Measurements from ENCODE around the gene CLMN. TPM values are rescaled to one million over a fixed set of nuclear protein-coding genes. Genes with fewer than 3 reads are reported as not detected.

The CLMN gene
- total and polyA plus RNA-seq, 2 donors (not counting 3 experiments of a cell fraction or from before 2014, with no cell fraction given) = 0.72 to 9.6 TPM

DNA sequence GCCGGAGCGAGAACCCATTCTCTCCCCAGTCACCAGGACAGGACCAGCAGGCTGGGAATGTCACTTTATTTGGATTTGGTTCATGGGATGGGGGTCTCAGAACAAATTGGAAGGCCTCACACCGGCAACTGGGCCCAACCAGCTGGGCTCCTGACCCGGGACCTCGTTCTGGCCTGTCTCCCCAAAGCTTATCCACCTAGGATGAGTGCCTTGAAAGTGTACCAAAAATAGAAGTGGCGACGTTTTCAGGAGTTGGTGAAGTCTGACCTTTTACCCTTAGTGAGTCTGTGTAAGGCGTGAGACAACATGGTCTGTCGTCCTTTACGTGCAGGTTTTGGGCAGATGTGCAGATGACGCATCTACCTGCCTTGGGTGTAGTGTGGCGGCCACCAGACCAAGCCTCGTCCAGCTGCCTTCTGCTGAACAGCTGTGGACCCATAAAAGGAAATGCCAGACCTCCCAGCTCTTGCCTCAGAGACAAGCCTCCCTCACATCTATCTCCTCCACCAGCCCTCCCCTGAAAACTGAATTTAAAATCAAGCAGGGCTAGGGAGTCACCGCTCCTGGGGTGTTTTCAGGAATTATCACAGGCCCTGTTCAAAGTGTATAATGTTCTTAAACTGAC lies 36.6 kb upstream of the CLMN start:
- Histone ChIP-seq H3K4me2 (ENCODE audit: insufficient read depth, low read length) (no peak overlapping the region), H2AFZ (ENCODE audit: low read depth, low read length) (no peak overlapping the region), H3K27ac (ENCODE audit: insufficient read depth, low read depth, low read length) (no peak overlapping the region), H3K9ac (replicated peaks; ENCODE audit: extremely low read depth, insufficient read depth, low read length) (no peak overlapping the region), H4K20me1 (replicated peaks; ENCODE audit: control insufficient read depth, extremely low read depth, insufficient read depth, low read length) (no peaks in the 10 kb centered on the region), H3K9me3 (replicated peaks; ENCODE audit: control insufficient read depth, insufficient read depth, low read length) (no peaks in the 10 kb centered on the region), H3K9me1 (replicated peaks; ENCODE audit: control insufficient read depth, extremely low read depth, insufficient read depth, low read length) (no peaks in the 10 kb centered on the region), H3K4me1 (ENCODE audit: control insufficient read depth, extremely low read depth, insufficient read depth, low read length) (no peaks in the 10 kb centered on the region), H3K4me3 (replicated peaks in 1 of 3; ENCODE audit: insufficient read depth in 1 of 3, low read depth in 1 of 3, low read length in 3 of 3) (no peak overlapping the region), H3K79me2 (ENCODE audit: control insufficient read depth, insufficient read depth, low read length) (no peaks in the 10 kb centered on the region), H3K36me3 (ENCODE audit: control insufficient read depth in 2 of 2, extremely low read depth in 1 of 2, insufficient read depth in 2 of 2, low read length in 2 of 2) (no peaks in the 10 kb centered on the region), H3K27me3 (ENCODE audit: control insufficient read depth in 2 of 2, insufficient read depth in 2 of 2, low read length in 2 of 2) (peaks cover 0 to 2% of the 10 kb centered on the region in 2 experiments)
- ChIA-PET POLR2A (no interaction called here), CTCF (no interaction called here)
- DNase-seq (ENCODE audit: low read depth, low spot score) = no peak
- intact Hi-C loops (cut with micrococcal nuclease) = no loop called here
- FAIRE-seq = no peak
- BruUV-seq (replicated peaks) = no TSS peak
- TF ChIP-seq, protein P1, sequence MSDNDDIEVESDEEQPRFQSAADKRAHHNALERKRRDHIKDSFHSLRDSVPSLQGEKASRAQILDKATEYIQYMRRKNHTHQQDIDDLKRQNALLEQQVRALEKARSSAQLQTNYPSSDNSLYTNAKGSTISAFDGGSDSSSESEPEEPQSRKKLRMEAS (IDR thresholded peaks at IDR 0.05; ENCODE audit: insufficient read depth, insufficient read length) = no peak
- TF ChIP-seq GATA2 (IDR thresholded peaks at IDR 0.05; ENCODE audit: insufficient read depth, insufficient read length, low read depth, low read length) (no peak), POLR2A (IDR thresholded peaks at IDR 0.05; ENCODE audit: low read depth, low read length) (no peak), JUN (IDR thresholded peaks at IDR 0.05; ENCODE audit: borderline replicate concordance, insufficient read depth, insufficient read length, low read depth) (no peak), EZH2 (IDR thresholded peaks at IDR 0.05; ENCODE audit: borderline replicate concordance, low read depth, low read length, severe bottlenecking) (no peak), MYC (IDR thresholded peaks at IDR 0.05; ENCODE audit: low read depth, low read length) (no peak), FOS (IDR thresholded peaks at IDR 0.05; ENCODE audit: borderline replicate concordance, insufficient read depth, low read length) (no peak), POLR2AphosphoS5 (IDR thresholded peaks at IDR 0.05; ENCODE audit: insufficient read depth, low read depth, low read length) (no peak)
- TF ChIP-seq, protein P2, sequence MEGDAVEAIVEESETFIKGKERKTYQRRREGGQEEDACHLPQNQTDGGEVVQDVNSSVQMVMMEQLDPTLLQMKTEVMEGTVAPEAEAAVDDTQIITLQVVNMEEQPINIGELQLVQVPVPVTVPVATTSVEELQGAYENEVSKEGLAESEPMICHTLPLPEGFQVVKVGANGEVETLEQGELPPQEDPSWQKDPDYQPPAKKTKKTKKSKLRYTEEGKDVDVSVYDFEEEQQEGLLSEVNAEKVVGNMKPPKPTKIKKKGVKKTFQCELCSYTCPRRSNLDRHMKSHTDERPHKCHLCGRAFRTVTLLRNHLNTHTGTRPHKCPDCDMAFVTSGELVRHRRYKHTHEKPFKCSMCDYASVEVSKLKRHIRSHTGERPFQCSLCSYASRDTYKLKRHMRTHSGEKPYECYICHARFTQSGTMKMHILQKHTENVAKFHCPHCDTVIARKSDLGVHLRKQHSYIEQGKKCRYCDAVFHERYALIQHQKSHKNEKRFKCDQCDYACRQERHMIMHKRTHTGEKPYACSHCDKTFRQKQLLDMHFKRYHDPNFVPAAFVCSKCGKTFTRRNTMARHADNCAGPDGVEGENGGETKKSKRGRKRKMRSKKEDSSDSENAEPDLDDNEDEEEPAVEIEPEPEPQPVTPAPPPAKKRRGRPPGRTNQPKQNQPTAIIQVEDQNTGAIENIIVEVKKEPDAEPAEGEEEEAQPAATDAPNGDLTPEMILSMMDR (IDR thresholded peaks at IDR 0.05; ENCODE audit: extremely low read depth in 1 of 2, insufficient read depth in 1 of 2, low read depth in 1 of 2, low read length in 2 of 2) = no peak
- dilution Hi-C loops (cut with MboI; ENCODE audit: extremely low pct_ligation_motif_present, low sequenced_read_pairs) = no loop called here
